GM18507 (cell line): ENCODE results near the gene KLHL36.

Source experiments
- DNase-seq: peaks from one replicate; pipeline ENCODE4 v3.0.0; 2011; ENCODE audit warnings: low read depth; ENCODE audit not compliant: insufficient read length; ENCODE audit errors: extremely low spot score
- FAIRE-seq: peaks from 2 replicates; lab custom pipeline; 2011; peaks lifted over from hg19 to GRCh38; lab: Jason Lieb, UNC

The KLHL36 gene

GRCh38 chr16:84640145-84640544, 8.2 kb upstream of the KLHL36 start:
- no peak for FAIRE-seq
- no peak for DNase-seq

DNA sequence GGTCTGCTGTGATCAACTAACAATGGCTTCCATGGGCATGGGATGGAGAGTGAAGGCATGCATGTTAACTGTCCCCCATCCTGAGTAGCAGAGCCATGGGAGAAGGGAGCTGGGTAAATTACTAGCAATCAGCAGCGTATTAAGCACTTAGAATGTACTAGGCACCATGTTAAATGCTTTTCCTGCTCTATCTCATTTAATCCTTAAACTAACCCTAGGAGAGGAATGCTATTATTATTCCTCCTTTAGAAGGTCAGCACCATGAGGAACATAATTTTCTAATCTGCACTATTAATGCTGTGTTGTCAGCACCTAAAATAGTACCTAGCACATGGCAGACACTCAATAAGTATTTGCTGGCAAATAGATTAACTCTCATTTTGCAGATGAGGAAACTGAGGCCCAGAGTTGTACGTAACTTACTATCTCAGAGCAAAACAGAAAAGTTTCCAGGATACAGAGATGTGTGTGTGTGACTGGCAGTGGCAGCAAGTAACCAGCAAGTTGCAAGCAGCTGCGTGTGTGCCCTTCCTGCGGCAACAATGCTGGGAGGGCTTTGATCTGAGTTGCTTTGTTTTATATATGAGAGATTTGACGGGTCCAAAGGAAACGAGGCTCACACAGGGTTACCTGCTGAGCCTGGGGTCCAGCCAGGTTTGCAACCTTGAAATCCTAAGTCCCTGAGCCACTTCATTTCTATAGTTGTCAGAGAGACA, 6.5 kb upstream of the KLHL36 start:
- DNase-seq (no peak), FAIRE-seq (no peak)

- DNase-seq (no peak), FAIRE-seq (no peak)
These were observed 5.1 kb upstream of the KLHL36 start for GRCh38 chr16:84643180-84643583.

- FAIRE-seq (no peak), DNase-seq (no peak)
These were observed 4.6 kb upstream of the KLHL36 start for GRCh38 chr16:84643674-84644073.

- DNase-seq = peak; percentile 60
- FAIRE-seq = no peak
These were observed 542 bp downstream of the KLHL36 start for GRCh38 chr16:84648595-84649510.

DNA sequence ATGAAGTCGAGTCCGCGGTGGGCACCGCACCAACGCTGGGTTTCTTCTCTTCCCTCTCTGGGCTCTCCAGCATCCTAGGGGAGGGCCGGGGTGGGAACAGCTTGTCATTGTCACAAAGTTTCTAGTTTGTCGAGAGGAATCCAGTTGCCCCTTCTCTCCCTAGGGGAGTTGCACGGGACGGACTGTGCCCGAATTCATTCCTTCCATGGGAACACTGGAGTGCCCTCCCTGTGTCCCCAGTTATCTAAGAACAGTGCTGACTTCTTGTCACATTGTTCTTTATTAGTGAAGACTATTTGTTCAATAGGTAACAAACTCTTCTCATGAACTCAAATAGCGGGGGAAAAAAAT, 1.2 kb downstream of the KLHL36 start:
- DNase-seq = no peak
- no peak for FAIRE-seq

GRCh38 chr16:84650062-84650991, 2.0 kb downstream of the KLHL36 start:
- no peak for DNase-seq
- no peak for FAIRE-seq

DNA sequence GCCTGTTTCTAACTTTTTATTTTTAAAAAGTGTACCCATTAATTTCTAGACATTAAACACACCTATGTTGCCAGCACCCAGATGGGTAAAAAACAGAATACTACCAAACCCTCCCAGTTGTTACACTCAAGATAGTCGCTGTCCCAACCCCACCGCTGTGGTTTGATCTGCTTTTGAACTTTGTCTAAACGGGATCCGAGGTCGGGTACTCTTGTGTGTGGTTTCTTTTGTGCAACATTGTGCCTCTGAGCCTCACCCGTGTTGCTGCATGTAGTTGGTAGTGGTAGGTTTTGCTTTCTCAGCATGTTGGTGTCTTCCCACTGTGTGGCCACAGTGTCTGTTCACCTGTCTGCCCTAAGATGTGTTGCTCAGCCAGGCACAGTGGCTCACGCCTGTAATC, 4.3 kb downstream of the KLHL36 start:
- DNase-seq (no peak), FAIRE-seq (no peak)

DNA sequence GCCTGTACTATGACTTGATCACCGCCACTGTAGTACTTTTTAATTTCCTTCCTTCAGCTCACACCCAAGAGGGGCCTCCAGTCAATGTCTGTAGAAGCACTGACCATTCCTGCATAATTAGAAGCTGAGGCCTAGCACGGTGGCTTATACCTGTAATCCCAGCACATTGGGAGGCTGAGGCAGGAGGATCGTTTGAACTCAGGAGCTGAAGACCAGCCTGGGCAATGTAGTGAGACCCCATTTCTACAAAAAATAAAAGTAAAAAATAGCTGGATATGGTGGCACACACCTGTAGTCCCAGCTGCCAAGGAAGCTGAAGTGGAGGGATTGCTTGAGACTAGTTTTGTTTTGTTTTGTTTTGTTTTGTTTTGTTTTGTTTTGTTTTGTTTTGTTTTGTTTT, 5.9 kb downstream of the KLHL36 start:
- no peak for FAIRE-seq

DNA sequence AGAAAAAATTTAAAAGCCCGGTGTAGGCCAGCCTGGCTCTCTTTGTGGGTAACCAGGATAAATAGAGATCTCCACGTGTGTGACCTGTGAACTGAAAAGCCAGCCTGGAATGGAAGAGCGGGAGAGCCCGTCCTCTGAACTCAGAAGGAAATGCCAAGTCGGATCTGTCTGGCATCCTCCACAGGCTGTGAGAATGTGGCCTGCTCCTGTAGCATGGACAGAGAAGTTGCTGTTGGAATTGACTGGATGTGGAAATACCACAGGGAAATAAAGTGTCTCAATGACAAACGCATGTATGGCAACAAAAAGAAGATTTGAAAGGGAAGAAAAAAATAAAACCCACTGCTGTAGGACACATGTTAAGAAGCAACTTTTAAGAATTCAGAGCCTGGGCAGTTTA, 6.7 kb downstream of the KLHL36 start:
- no peak for FAIRE-seq
- DNase-seq = no peak

More for the DNA sequence above, 5.9 kb downstream of the KLHL36 start:
- DNase-seq = no peak

DNA sequence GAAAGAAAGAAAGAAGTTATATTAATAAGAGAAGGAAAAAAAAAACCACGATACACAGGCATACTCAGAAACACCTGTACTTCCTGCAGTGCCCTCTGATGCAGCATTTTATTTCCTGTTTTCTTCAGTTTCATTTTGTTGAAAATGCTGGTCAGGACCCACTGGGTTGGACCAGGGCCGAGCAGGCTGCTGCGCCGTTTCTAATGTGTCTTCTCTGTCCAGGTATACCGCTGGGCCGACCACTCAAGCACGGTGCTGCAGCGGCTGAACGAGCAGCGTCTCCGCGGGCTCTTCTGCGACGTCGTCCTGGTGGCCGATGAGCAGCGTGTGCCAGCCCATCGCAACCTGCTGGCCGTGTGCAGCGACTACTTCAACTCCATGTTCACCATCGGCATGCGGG, 8.3 kb downstream of the KLHL36 start:
- FAIRE-seq = no peak
- no peak for DNase-seq

GRCh38 chr16:84657229-84657837, 9.0 kb downstream of the KLHL36 start:
- FAIRE-seq (no peak), DNase-seq (no peak)

DNA sequence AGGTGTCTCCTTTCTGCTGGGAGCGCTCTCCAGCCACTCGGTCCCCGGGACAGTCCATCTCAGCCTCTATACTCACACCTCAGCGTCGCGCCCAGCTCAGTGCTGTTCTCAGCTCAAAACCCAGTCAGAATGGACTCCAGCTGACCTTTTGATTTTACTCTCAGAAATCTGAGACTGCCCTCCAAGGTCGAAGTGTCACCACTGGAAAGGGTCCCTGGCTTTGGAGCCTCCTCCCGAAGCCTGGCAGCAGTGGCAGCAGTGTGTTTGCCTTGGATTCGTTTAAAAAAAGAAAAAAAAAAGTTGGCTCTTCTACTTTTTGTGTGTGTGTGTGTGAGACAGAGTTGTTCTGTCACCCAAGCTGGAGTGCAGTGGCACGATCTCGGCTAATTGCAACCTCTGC, 10.4 kb downstream of the KLHL36 start:
- DNase-seq = no peak
- FAIRE-seq = no peak

DNA sequence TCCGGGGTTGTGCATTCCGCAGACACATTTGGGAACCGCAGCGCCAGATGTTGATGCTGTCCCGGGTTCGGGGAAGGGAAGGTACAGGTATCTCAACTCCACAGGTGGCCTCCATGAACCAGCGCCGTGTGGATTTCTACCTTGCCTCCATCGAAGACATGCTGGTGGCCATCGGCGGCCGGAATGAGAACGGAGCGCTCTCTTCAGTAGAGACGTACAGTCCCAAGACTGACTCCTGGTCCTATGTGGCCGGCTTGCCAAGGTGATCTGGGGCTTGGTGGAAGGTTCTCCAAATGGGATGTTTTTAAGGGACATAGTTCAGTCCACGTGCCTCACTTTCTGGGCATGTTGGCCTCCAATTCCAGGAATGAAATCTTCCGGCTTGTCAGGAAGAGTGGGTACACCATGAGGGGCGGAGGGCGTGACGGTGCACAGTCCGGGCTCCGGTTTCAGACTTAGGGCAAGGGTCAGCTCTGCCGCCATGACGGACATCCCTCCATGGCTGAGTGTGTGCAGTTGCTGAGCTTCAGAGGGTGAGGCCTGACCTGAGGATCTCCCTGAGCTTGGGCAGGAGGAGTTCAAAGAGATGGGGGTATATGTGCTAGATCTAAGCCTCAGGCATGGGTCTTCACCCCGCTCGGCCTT, 11.5 kb downstream of the KLHL36 start:
- FAIRE-seq (no peak), DNase-seq (no peak)

DNA sequence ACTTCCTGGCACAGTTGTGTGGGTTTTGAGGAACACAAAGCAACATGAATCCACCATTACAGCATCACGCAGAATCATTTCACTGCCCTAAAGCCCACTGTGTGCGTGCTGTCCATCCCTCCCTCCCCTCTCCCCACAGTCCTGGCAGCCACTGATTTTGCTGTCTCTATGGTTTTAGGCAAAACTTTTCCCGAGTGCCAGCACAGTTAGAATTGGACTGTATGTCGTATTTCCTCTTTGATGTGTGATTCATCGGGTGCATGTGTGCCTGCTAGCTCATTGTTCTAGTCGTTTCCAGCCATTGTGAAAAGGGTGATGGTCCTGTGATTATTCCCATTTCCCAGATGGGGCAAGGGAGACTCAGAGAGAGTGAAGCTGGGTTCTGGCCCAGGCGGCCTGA, 12.7 kb downstream of the KLHL36 start:
- no peak for FAIRE-seq
- no peak for DNase-seq

DNA sequence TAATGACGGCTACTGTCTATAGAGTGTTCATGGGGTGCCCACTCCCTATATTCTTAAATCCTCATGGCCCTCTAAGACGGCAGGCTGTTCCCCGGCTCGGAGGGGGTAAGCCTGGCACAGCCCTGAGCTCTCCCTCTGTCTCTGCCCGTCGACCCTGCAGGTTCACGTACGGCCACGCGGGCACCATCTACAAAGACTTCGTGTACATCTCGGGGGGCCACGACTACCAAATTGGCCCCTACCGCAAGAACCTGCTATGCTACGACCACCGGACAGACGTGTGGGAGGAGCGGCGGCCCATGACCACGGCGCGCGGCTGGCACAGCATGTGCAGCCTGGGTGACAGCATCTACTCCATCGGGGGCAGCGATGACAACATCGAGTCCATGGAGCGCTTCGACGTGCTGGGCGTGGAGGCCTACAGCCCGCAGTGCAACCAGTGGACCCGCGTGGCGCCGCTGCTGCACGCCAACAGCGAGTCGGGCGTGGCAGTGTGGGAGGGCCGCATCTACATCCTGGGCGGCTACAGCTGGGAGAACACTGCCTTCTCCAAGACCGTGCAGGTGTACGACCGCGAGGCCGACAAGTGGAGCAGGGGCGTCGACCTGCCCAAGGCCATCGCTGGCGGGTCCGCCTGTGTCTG, 13.2 kb downstream of the KLHL36 start:
- DNase-seq (no peak), FAIRE-seq (no peak)

DNA sequence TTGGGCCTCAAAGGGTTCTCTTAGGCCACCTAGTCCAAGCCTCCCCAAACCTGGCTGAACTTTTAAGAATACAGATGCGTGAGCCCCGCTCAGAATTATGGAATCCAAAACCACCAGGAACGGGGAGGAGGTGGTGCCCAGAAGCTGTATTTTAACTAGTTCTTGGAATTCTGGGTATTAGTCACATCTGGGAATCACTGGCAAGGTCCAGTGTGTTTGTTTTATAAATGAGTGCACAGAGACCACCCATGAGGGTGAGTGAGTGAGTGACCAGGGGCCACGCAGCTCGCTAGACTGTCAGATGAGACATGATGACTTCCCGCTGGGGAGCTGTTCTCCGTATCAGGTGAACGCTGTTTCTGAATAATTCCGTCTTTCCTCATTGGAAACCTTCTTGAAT, 14.2 kb downstream of the KLHL36 start:
- FAIRE-seq (no peak), DNase-seq (no peak)

DNA sequence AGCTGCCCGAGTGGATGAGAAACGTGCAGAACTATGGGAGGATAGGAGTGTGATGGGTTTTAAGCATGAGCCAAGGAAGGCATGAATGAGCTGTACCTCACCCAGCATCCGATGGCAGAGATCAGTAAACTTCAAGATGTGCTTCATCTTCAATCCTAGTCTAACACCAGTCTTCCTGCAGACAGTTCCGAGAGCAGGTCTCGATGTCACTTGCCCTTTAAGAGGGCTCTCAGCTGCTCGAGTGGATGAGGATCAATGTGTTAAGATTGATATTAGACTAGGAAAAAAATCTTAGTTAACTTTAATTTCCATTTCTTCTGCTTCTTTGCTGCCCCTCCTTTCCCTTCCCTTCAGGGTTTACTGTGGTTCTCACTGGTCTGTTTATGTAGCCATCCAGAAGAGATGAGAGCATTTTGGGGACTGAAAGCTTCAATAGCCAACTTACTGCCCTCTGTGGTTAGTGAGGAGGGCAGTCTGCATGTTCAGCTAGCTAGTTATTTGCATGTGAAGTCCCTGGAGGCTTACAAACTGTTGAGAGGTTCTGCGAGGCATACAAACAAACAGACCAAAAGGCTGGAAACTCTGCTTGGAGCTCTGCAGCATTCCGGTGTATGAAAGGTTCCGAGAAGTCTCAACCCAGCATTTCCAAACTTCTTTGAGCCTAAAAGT, 15.3 kb downstream of the KLHL36 start:
- FAIRE-seq (peak; percentile 92), DNase-seq (peak; percentile 23)
